Mammary epithelial cell (primary cell): ENCODE data around the gene TRABD.

Experiments used
- EZH2 ChIP-seq: IDR thresholded peaks from 2 replicates; pipeline ENCODE4 v1.6.1; 2012; ENCODE audit warnings: low read length, inconsistent platforms, borderline replicate concordance
- TF ChIP-seq, protein P1 (sequence below), 2 donors: IDR thresholded peaks in 1 of 2; conservative IDR thresholded peaks in 1 of 2; 2 replicates each; pipeline ENCODE4 v1.5.1; 2011 to 2012; ENCODE audit warnings: inconsistent platforms in 2 of 2, low read length in 2 of 2, mild to moderate bottlenecking in 2 of 2, control low read depth in 1 of 2, low read depth in 1 of 2; ENCODE audit not compliant: insufficient read depth in 1 of 2; ENCODE audit errors: extremely low read depth in 1 of 2

DNA sequence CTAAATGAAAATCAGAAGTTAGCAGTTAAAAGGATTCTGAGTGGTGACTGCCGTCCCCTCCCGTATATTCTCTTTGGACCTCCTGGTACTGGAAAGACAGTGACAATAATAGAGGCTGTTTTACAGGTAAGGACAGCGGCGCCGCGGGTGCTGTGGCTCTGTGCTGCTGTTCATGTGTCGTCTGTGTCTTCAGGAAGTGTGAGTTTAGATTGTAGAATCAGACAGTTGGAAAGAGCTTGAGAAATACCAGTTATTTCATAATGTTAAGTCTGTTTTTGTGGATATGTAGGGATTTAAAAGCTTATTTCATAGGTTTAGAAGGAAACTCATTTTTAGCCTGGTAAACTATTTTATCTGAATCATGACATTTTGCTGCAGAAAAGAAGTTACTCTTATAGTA lies 42.6 kb upstream of the TRABD start:
- TF ChIP-seq EZH2, result no peak
- TF ChIP-seq, protein P1, sequence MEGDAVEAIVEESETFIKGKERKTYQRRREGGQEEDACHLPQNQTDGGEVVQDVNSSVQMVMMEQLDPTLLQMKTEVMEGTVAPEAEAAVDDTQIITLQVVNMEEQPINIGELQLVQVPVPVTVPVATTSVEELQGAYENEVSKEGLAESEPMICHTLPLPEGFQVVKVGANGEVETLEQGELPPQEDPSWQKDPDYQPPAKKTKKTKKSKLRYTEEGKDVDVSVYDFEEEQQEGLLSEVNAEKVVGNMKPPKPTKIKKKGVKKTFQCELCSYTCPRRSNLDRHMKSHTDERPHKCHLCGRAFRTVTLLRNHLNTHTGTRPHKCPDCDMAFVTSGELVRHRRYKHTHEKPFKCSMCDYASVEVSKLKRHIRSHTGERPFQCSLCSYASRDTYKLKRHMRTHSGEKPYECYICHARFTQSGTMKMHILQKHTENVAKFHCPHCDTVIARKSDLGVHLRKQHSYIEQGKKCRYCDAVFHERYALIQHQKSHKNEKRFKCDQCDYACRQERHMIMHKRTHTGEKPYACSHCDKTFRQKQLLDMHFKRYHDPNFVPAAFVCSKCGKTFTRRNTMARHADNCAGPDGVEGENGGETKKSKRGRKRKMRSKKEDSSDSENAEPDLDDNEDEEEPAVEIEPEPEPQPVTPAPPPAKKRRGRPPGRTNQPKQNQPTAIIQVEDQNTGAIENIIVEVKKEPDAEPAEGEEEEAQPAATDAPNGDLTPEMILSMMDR (conservative IDR thresholded peaks at IDR 0.05 in 1 of 2, IDR thresholded peaks at IDR 0.05 in 1 of 2; ENCODE audit: extremely low read depth in 1 of 2, insufficient read depth in 1 of 2, low read depth in 1 of 2, low read length in 2 of 2), result no peak
